Testis (tissue), 2 donors: ENCODE results near the gene KIF26B.

Experiments used
- CTCF ChIP-seq, 3 experiments: fragments of 450-650 bp in 2 of 3; fragments of 200-600 bp in 1 of 3; sonication (generic) in 1 of 3; IDR thresholded peaks; one replicate each; pipeline ENCODE4 v1.5.1; 2016 to 2019; ENCODE audit warnings: antibody characterized with exemption in 3 of 3, mild to moderate bottlenecking in 2 of 3, moderate library complexity in 1 of 3
- POLR2A ChIP-seq: fragments of 450-650 bp; IDR thresholded peaks from one replicate; pipeline ENCODE4 v1.6.1; 2017; ENCODE audit warnings: antibody characterized with exemption, mild to moderate bottlenecking, moderate library complexity

GRCh38 chr1:245332085-245332484 lies 177.3 kb downstream of the KIF26B start:
- TF ChIP-seq POLR2A (no peak), CTCF (IDR thresholded peaks at IDR 0.05) (no peak)
